Activated CD8-positive, alpha-beta T cell treated with anti-CD3 and anti-CD28 coated beads, Interleukin-2, amount 10 ng/mL, durations not matched to agents 7 days and 5 days (primary cell): ENCODE measurements around the gene SCYL1. TPM values are rescaled to one million over a fixed set of nuclear protein-coding genes. Genes with fewer than 3 reads are reported as not detected.

Experiments used
- ATAC-seq: fragments of 150-1000 bp; cut with Tn5 transposase; one replicate; pipeline ENCODE4 v1.10.0; 2021; ENCODE audit warnings: moderate library complexity
- CTCF ChIA-PET: fragments of 350-600 bp; sonication (Branson Sonifier 250); formaldehyde crosslinking; loops from one replicate; lab custom pipeline; 2021; ENCODE audit warnings: antibody characterized with exemption; lab: Charles Lee
- POLR2A ChIA-PET: fragments of 350-600 bp; sonication (Branson Sonifier 250); formaldehyde crosslinking; loops from one replicate; lab custom pipeline; 2021; ENCODE audit warnings: antibody characterized with exemption; lab: Charles Lee
- DNase-seq: peaks from one replicate; pipeline ENCODE4 v3.0.0-alpha.2; 2020
- H3K27ac Mint-ChIP-seq: one replicate; pipeline ENCODE4 v1.8.0; 2021; ENCODE audit warnings: mild to moderate bottlenecking, mixed read lengths
- H3K27me3 Mint-ChIP-seq: one replicate; pipeline ENCODE4 v1.8.0; 2021; ENCODE audit warnings: low read depth, mixed read lengths
- H3K36me3 Mint-ChIP-seq: one replicate; pipeline ENCODE4 v1.8.0; 2021; ENCODE audit warnings: low read depth, mixed read lengths
- H3K4me1 Mint-ChIP-seq: one replicate; pipeline ENCODE4 v1.8.0; 2021; ENCODE audit warnings: low read depth, mixed read lengths
- H3K4me3 Mint-ChIP-seq: one replicate; pipeline ENCODE4 v1.8.0; 2021; ENCODE audit warnings: mild to moderate bottlenecking, mixed read lengths
- H3K9me3 Mint-ChIP-seq: one replicate; pipeline ENCODE4 v1.8.0; 2022; ENCODE audit warnings: mixed read lengths; ENCODE audit not compliant: insufficient read depth
- total RNA-seq, 2 experiments: library from RNA; stranded (reverse); gene quantifications; one replicate each; pipeline ENCODE4 v1.2.3, GENCODE V29; 2021

The SCYL1 gene
- total RNA-seq, 2 experiments from 2014 or later = 68.0 to 69.5 TPM

DNA sequence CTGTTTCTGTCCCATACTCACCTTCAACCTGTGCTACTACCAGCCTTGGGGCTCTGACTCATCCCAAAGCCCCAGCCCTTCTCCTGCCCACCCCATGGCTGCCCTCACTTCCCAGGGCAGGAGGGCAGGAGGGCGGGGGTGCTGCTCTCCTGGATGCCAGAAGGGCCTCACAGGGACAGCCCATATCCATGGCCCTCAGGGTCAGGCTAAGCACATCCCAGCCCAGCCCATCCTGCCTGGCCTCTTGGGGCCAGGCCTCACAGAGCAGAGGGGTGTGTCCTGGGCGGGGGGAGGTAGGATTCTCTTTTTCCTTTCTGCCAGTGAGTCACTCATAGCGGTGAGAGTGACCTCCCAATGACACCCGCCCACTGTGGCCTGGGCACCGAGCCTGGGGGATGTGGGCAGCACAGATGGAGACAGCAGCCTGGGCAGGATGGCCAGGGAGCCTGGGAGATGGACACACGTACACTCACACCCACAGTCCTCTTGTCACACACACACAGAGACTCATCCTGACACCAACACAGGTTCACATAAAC is 30.9 kb downstream of the SCYL1 start:
- DNase-seq (no peak), ATAC-seq (no peak)
- Mint-ChIP-seq H3K27me3 (no peaks in the 10 kb centered on the region), H3K4me1 (peaks cover 80% of the 10 kb centered on the region), H3K36me3 (peaks cover 19% of the 10 kb centered on the region), H3K27ac (peak overlapping the region; percentile 76), H3K4me3 (peak overlapping the region; percentile 82), H3K9me3 (no peaks in the 10 kb centered on the region)
- POLR2A ChIA-PET = interaction anchor here (1.0 kb wide), 1 partner anchor 303 kb away, joined by 3 read pairs; the partner anchor contains the start of gene CFL1
- CTCF ChIA-PET = interaction anchor here (0.8 to 3.5 kb wide), 3 partner anchors 14 to 16 kb away, joined by 3 to 18 read pairs (median 3); partner anchors contain the start of gene ZNRD2

DNA sequence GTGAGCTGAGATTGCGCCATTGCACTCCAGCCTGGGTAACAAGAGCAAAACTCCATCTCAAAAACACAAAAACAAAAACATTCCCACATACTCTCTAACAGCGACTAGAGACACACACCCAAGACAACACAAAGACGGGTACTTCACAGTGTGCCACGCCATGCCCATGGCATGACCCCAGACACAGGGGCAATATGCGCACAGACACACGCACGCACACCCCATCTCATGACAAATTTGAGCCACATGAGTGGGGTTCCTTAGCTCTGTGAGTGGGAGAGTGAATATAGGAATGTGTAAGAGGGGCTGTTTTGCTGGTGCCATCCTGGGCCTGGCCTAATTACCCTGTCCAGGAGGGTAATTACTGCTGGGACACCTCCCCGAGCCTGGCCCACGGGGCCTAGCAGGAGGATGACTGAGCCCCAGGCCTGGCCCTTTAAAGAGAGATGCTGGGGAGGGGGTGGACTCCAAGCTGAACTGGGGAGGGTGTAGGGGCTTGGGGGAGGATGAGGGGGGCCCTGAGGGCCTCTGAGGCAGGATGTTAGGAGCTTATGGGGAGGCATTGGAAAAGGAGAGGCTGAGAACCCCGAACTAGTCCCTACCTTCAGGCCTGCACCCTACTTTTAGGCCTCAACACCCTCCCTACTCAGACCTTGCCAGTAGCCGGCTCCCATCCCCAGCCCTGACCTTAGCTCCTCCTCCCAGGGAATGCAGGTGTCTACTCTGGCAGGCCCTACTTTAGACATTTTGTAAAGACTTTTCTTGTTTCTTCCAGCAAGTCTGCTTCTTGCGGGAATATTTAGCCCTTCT is 31.8 kb downstream of the SCYL1 start:
- peaks cover 10% of the 10 kb centered on the region for H3K36me3 Mint-ChIP-seq
- H3K27ac Mint-ChIP-seq = peak overlapping the region; percentile 76
- ChIA-PET POLR2A (interaction anchor here (0.7 to 1.8 kb wide), 9 partner anchors 8 to 207 kb away, joined by 3 to 11 read pairs (median 4); partner anchors contain the start of genes FAM89B, NEAT1 and ZNRD2), CTCF (interaction anchor here (0.7 to 3.5 kb wide), 6 partner anchors 8 to 32 kb away, joined by 3 to 18 read pairs (median 6); partner anchors contain the start of genes FAM89B and ZNRD2)
- no peak for ATAC-seq
- H3K9me3 Mint-ChIP-seq = no peaks in the 10 kb centered on the region
- peaks cover 72% of the 10 kb centered on the region for H3K4me1 Mint-ChIP-seq
- DNase-seq = no peak
- no peaks in the 10 kb centered on the region for H3K27me3 Mint-ChIP-seq
- H3K4me3 Mint-ChIP-seq = peak overlapping the region; percentile 82

DNA sequence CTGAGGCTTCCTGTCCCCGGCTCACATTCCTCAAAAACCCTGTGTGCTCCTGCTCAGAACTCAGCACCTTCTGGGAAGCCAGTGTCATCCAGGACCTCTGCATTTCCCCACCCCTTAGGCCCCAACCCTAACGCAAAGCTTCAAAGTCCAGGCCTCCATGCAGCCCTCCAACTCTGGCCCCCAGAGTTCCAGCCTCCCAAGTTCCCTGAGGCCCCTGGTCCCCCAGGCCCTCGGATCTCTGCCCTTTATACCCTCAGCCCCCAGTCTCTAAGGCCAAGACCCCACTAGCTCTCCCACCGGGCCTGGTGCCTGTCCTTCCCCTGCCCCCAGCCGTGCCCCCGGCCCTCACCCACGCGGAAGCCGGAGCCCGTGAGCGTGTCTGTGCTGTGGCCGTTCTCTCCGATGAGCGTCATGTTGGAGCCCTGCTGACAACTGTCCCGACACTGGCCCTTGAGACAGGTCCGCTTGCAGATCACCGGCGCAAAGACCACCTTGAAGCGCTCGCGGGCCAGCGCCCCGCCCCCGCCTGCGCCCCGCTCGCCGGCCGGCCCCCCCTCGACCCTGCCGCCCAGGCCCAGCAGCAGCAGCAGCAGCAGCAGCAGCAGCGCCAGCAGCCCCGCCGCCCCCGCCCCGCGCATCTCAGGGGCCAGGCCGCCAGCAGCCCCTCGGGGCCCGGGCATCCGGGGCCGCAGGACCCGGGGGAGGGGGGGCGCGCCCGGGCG is 32.6 kb downstream of the SCYL1 start:
- H3K27ac Mint-ChIP-seq = peak overlapping the region; percentile 76
- peaks cover 65% of the 10 kb centered on the region for H3K4me1 Mint-ChIP-seq
- POLR2A ChIA-PET = interaction anchor here (0.7 to 1.8 kb wide), 8 partner anchors 8 to 136 kb away, joined by 3 to 11 read pairs (median 4); partner anchors contain the start of genes FAM89B, NEAT1 and ZNRD2
- ATAC-seq = peak; percentile 12
- peak overlapping the region; percentile 82 for H3K4me3 Mint-ChIP-seq
- no peaks in the 10 kb centered on the region for H3K9me3 Mint-ChIP-seq
- CTCF ChIA-PET = interaction anchor here (0.7 to 3.5 kb wide), 6 partner anchors 9 to 31 kb away, joined by 3 to 18 read pairs (median 6); partner anchors contain the start of genes FAM89B and ZNRD2
- H3K36me3 Mint-ChIP-seq = peaks cover 2% of the 10 kb centered on the region
- no peak for DNase-seq
- H3K27me3 Mint-ChIP-seq = no peaks in the 10 kb centered on the region

DNA sequence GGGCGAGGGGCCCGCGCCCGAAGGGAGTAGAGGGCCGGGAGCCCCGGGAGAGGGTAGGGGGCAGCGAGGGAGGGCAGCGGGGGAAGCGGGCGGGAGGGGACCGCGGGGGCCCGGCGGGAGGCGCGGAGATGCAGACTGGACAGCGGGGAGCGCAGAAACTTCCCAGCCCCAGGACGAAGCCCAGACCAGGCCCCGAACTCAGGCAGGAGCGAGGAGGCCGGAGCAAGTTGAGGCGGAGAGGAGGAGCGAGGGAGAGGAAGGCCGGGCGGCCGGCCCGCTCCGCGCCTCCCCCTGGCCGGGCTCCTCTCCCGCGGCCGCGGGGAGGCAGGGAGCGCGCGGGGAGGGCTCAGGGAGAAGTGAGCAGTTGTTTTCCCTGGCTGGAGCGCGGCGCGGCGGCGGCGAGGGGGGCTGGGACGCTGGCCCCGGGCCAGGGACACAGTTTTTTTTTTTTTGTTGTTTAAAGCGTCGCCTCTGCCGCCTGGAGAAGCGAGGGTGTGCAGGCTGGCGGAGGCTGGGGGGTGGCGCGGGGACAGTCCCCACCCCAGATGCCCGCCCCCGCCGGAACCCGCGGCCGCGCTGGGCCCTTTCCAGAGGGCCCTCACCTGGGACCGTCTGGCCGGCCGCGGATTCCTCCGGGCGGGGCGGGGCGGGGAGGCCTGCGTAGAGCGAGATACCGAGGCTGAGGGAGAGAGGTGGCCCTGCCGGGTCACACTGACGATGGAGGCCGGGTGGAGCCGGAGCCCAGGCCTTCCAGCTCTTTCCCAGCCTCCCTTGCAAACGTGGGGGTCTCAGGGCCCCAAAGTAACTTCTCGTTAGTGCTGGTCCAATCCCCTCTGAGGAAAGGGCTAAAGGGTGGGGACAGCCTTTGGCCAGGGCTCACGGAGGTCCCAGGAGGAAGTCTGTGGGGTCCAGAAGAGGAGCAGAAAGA is 33.4 kb downstream of the SCYL1 start, which contains the start of gene LTBP3:
Gene LTBP3 (minus strand): TSS at position 358 of the 928 bp plus-strand sequence. CDS start 400 bp downstream, outside the sequence.
- H3K4me1 Mint-ChIP-seq = peaks cover 58% of the 10 kb centered on the region
- no peak for DNase-seq

DNA sequence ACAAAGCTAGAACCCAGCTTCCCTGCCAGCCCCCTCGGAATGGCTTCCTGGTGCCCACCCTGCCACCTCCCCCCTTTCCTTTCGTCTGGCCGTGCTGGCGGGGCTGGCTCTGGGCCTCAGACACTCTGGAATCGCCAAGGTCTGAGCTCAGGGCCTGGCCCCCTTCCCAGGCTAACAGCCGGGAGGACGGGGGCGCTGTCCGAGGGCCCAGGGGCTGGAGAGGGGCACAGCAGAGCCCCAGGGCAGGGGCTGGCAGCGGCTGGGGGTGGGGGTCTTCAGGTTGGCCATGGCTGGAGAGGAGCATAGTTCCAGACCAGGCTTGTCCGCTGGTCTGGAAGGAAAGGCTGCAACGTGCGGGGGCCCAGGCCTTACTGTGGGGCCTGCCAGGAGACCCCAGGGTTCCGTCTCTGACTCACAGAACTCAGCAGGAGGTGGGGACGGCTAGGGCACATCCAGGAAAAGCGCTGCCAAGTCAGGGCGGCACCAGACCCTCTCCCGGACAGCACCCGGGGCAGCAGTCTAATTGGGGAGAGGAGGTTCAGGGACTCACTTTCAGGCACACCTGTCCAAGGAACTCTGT is 34.1 kb downstream of the SCYL1 start:
- CTCF ChIA-PET = interaction anchor here (1.2 to 2.8 kb wide), 3 partner anchors 11 to 29 kb away, joined by 5 to 25 read pairs (median 12); partner anchors contain the start of gene ZNRD2
- Mint-ChIP-seq H3K27ac (peak overlapping the region; percentile 66), H3K9me3 (no peaks in the 10 kb centered on the region), H3K4me3 (peak overlapping the region; percentile 63), H3K36me3 (no peaks in the 10 kb centered on the region), H3K27me3 (no peaks in the 10 kb centered on the region), H3K4me1 (peaks cover 59% of the 10 kb centered on the region)
- DNase-seq (no peak), ATAC-seq (no peak)
- POLR2A ChIA-PET = interaction anchor here (0.6 to 3.3 kb wide), 10 partner anchors 8 to 68 kb away, joined by 3 to 13 read pairs (median 3); partner anchors contain the start of gene ZNRD2

More for the DNA sequence above, 33.4 kb downstream of the SCYL1 start, which contains the start of gene LTBP3:
- POLR2A ChIA-PET = interaction anchor here (0.6 to 1.8 kb wide), 10 partner anchors 8 to 57 kb away, joined by 3 to 11 read pairs (median 3); partner anchors contain the start of genes FAM89B and ZNRD2
- CTCF ChIA-PET = interaction anchor here (1.2 to 3.5 kb wide), 4 partner anchors 12 to 30 kb away, joined by 5 to 25 read pairs (median 15); partner anchors contain the start of gene ZNRD2
- Mint-ChIP-seq H3K9me3 (no peaks in the 10 kb centered on the region), H3K36me3 (no peaks in the 10 kb centered on the region), H3K4me3 (peak within 1 kb of the TSS; percentile 82), H3K27me3 (no peaks in the 10 kb centered on the region), H3K27ac (peak within 1 kb of the TSS; percentile 78)
- peak; percentile 52 for ATAC-seq

DNA sequence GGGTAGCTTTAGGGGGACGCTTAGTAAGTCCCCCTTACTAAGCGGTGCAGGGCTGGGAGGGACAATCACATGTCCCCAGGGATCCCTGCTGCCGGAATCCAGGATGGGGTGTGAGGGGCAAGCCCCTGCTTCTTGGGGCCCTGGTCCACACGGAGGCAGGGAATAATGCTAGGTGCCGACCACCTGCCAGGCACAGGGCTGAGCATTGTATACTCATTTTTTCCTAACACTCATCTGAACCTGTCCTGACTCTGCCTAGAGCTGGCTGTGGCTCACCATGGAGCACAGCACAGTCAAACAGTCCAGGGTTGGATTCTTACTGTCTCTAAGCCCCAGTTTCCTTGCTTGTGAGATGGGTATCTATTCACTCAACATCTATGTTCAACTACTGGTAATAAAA is 34.7 kb downstream of the SCYL1 start:
- Mint-ChIP-seq H3K27me3 (no peaks in the 10 kb centered on the region), H3K9me3 (no peaks in the 10 kb centered on the region), H3K36me3 (no peaks in the 10 kb centered on the region), H3K4me1 (peaks cover 55% of the 10 kb centered on the region), H3K4me3 (peak overlapping the region; percentile 36), H3K27ac (peak overlapping the region; percentile 14)
- no peak for DNase-seq
- ChIA-PET CTCF (interaction anchor here (2.7 to 2.8 kb wide), 2 partner anchors 18 to 29 kb away, joined by 12 to 25 read pairs; no protein-coding TSS in a partner anchor), POLR2A (interaction anchor here (0.6 to 3.3 kb wide), 6 partner anchors 10 to 68 kb away, joined by 3 to 13 read pairs (median 3); partner anchors contain the start of gene ZNRD2)
- no peak for ATAC-seq

DNA sequence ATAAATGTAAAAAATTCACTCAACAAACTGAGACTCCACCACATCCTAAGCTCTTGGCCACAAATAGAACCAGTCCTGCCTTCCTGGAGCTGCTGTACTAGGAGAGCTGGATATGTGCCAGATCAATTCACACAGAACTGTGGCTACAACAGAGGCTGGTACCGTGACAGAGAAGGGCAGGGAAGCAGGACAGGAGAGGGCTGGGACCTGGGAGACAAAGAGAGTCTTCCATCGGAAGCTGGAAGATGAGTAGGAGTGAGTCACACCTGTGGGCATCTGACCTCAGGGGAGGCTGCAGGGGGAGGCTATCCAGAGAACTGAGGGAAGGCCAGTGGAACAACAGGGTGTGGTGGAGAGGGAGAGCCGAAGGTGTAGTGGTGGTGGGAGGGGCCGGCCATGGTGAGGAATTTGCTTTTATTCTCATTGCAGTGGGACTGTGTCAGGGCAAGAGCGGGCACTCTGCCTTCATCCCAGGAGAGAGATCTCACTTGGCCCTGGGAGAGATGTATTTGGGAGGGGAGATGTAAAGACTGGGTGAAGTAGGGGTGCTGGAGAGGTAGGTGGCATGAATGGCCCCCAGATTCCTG is 35.2 kb downstream of the SCYL1 start:
- H3K27ac Mint-ChIP-seq = peak overlapping the region; percentile 45
- CTCF ChIA-PET = interaction anchor here (1.9 to 2.8 kb wide), 3 partner anchors 8 to 28 kb away, joined by 7 to 25 read pairs (median 12); no protein-coding TSS in a partner anchor
- peaks cover 53% of the 10 kb centered on the region for H3K4me1 Mint-ChIP-seq
- POLR2A ChIA-PET = interaction anchor here (1.2 to 3.3 kb wide), 5 partner anchors 10 to 28 kb away, joined by 3 to 13 read pairs (median 3); partner anchors contain the start of gene ZNRD2
- no peaks in the 10 kb centered on the region for H3K27me3 Mint-ChIP-seq
- DNase-seq (no peak), ATAC-seq (no peak)
- no peaks in the 10 kb centered on the region for H3K9me3 Mint-ChIP-seq
- H3K4me3 Mint-ChIP-seq = no peak overlapping the region
- no peaks in the 10 kb centered on the region for H3K36me3 Mint-ChIP-seq

DNA sequence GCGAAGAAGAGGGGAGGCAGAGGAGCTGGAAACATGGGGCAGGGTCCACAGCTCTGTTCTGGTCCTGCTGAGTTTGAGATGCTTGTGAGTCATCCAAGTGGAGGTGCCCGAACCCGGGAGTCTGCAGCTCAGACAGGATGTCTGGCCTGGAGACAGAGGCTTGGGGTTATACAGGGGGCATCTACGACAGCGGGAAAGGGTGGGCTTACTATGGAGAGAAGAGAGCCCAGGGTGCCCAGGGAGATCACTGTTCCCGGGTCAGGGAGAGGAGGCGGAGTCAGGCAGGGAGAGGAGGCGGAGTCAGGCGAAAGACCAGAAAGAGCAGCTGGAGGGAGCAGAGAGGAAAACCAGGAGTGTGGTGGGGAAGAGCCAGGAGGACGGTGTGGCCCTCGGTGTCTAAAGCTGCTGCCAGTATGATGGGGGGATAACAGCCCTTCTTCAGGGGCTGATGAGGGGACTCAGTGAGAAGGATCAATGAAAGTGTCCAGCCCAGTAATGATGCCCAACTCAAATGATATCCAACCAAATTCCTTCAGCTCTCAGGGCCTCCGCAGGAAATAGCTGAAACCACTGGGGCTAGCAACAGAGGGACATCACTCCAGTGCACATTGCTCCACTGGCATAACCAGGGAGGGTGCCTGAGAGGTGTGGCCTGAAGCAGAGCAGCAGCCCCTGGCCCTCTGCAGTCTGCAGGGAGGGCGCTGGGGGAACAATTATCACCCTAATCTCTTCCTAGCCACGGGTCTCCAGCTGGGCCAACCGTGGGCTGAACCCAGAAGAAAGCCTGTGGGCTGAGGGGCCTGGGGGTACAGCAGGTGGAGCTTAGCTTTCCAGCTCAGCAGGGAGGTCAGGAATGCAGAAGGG is 35.9 kb downstream of the SCYL1 start:
- ChIA-PET CTCF (interaction anchor here (1.9 to 2.8 kb wide), 3 partner anchors 9 to 28 kb away, joined by 7 to 25 read pairs (median 12); no protein-coding TSS in a partner anchor), POLR2A (interaction anchor here (1.2 to 3.3 kb wide), 2 partner anchors 9 to 27 kb away, joined by 3 to 13 read pairs; partner anchors contain the start of gene ZNRD2)
- Mint-ChIP-seq H3K36me3 (no peaks in the 10 kb centered on the region), H3K27me3 (no peaks in the 10 kb centered on the region), H3K9me3 (no peaks in the 10 kb centered on the region), H3K4me3 (no peak overlapping the region), H3K27ac (no peak overlapping the region), H3K4me1 (peaks cover 53% of the 10 kb centered on the region)
- no peak for ATAC-seq
- no peak for DNase-seq
